ENCODE results near the gene CMTM7.

GRCh38 chr3:32423534-32423933 is 31.9 kb downstream of the CMTM7 start:
- TF ChIP-seq CTCF (conservative IDR thresholded peaks at IDR 0.05; ENCODE audit: low read depth in 2 of 2) (no peak), POLR2AphosphoS5 (IDR thresholded peaks at IDR 0.05; ENCODE audit: low read depth) (no peak), EZH2 (IDR thresholded peaks at IDR 0.05; ENCODE audit: low read depth, unreplicated experiment) (no peak), CREB1 (CRISPR knock-in tag; IDR thresholded peaks at IDR 0.05; ENCODE audit: low read depth) (no peak), EZH2phosphoT487 (IDR thresholded peaks at IDR 0.05; ENCODE audit: unreplicated experiment) (no peak), REST (IDR thresholded peaks at IDR 0.05; ENCODE audit: unreplicated experiment) (no peak), ZNF331 (CRISPR knock-in tag; IDR thresholded peaks at IDR 0.05; ENCODE audit: low read depth) (no peak), ZNF114 (CRISPR knock-in tag; IDR thresholded peaks at IDR 0.05) (no peak), ZNF462 (CRISPR knock-in tag; IDR thresholded peaks at IDR 0.05) (no peak)
